COR-L47 (cell line): ENCODE results near the gene CLEC2L.

Experiments used
- DNase-seq: peaks from one replicate; lab custom pipeline; 2025; lab: John Stamatoyannopoulos, UW

Gene CLEC2L

DNA sequence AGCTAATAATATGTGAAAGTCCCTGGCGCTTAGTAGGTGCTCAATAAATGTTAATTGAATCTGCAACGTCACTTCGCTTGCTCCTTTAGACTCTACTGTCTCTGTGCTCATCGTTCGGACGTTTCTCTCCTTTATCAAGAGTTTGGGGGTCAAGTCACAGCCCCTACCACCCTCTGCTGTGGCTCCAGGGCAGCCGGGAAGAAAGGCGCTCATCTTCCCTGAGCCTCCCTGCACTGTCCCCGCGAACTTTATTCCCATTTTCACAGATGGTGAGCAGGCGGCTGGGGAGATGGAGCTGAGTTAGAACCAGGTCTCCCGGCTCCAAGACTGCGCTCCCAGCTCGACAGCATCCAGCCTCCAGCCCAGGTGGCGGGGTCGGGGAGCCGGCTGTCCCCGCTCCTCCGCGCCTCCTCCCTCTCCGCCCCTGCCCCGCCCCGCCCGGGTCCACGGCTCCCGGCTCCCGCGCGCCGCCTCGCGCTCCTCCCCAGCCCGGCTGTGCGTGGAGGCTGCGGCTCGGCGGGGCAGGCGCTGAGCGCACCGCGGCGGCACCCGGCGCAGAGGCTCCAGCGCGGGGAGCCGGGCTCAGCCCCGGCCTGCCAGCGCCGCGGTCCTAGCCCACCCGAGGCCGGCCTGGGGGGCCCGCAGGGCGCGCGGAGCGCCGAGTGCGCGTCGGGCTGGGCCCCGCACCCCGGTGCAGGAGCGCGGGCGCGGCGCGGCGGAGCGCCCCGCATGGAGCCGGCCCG lies at the start of gene CLEC2L:
Gene CLEC2L, plus strand, starts transcription at position 487 of the 743 bp plus-strand sequence. Its CDS starts 243 bp downstream, at position 730.
- DNase-seq = peak; percentile 3

DNA sequence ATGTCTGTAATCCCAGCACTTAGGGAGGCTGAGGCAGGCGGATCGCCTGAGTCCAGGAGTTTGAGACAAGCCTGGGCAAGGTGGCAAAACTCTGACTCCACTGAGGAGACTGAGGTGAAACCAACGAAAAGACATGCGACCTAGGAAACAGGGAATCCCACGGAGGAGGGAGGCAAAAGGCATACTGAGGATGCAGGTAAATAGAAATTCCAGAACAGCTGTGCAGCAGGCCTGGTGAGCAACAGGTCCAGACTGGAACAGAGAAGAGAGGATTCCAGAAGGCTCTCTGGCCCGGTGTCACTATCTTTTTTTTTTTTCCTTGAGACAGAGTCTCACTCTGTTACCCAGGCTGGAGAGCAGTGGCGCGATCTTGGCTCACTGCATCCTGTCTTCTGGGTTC lies 47.3 kb upstream of the CLEC2L start:
- DNase-seq = no peak

DNA sequence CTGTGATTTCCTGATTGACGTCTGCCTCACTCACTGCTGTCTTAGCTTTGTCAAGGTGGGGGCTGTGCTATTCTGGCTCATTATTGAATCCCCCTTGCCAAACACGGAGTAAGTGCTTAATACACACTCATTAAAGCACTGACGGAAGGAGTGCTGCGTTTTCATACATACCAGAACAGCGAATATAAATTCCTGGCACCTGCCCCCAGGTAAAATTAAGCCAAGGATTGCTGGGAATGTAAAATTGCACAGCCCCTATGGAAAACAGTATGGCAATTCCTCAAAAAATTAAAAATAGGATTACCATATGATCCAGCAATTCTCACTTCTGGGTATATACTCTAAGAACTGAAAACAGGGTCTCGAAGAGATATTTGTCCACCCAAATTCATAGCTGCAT lies 46.6 kb upstream of the CLEC2L start:
- DNase-seq = no peak

DNA sequence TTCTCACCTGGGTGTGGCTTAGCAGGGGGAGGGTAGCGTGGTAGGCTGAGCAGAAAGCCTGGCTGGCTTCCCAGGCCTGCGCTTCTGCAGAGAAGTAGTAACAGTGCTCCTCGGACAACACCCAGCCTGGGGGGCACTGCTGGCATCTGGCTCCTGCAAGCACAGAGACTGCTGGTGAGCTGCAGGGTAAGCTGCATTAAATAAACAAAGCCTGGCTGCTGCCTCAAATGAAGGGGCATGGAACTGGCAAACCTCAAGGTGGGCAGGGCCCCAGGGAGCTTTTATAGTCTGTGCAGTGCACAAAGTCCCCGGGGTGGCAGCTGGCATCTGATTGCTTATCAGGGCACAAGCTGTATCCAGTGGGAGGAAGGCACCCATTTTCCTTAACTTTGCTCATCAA lies 43.9 kb upstream of the CLEC2L start:
- DNase-seq = no peak

DNA sequence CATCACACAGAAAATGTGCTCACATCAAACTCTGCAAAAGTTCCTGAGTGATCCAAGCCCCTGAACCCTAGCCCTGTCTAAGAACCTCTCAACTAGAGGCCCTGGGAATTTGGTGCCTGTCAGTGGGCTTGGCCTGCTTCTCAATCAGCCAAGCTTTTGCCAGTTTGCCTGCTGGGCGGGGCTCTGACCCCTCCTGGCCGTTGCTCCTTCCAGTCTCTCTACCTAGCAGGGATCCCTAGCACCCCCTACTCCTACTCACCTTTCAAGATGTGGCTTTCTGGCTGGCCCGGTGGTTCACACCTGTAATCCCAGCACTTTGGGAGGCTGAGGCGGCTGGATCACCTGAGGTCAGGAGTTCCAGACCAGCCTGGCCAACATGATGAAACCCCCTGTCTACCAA lies 42.1 kb upstream of the CLEC2L start:
- no peak for DNase-seq

DNA sequence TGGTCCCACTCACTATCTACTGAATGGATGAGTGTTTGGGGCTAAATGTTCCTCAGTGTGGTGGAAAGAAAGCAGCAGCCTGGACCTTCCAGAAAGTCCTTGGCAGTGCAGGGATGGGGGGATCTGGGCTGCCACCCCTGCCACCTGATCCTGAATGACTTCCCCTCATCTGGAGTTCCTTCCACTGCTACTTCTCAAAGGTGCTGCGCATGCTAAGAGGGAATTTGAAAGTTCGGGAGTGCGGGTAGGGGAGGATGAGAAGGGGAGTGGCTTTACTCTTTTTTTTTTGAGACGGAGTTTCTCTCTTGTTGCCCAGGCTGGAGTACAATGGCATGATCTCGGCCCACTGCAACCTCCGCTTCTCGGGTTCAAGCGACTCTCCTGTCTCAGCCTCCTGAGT lies 41.4 kb upstream of the CLEC2L start:
- DNase-seq = no peak

DNA sequence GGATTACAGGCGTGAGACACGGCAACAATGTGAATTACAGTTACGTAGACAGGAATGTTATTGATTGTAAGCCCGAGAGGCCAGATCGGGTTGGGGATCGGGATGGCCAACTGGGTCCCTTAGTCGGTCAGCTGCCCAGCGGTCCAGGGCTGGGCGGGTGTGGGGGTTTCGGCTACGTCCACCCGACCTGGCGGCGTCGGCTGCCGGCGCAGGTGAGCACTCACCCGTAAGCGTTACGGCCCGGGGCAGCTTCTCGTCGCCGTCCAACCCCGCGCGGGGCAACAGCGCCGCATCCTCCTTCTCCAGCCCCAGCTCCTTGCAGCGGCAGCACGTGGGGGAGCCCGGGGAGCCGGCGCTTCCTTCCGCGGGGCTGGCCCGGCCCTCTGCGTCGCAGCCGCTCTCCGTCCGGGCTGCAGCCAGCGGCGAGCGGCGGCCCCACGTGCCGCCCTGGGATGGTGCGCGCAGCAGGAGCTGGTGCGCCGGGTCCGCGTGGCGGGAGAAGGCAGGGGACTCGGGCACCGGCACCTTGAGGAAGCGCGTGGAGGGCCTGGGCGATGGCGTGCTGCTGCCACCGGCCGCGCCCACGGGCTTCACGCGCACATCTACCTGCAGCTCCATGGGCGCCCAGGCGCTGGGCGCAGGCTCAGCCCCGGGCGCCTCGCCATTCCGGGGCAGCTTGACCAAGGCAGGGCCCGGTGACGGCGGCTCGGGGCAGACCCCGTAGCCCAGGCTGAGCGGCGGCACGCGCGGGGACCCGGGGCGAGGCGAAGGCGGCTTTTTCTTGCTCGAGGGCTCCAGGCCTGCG lies 40.6 kb upstream of the CLEC2L start:
- DNase-seq = peak; percentile 13

DNA sequence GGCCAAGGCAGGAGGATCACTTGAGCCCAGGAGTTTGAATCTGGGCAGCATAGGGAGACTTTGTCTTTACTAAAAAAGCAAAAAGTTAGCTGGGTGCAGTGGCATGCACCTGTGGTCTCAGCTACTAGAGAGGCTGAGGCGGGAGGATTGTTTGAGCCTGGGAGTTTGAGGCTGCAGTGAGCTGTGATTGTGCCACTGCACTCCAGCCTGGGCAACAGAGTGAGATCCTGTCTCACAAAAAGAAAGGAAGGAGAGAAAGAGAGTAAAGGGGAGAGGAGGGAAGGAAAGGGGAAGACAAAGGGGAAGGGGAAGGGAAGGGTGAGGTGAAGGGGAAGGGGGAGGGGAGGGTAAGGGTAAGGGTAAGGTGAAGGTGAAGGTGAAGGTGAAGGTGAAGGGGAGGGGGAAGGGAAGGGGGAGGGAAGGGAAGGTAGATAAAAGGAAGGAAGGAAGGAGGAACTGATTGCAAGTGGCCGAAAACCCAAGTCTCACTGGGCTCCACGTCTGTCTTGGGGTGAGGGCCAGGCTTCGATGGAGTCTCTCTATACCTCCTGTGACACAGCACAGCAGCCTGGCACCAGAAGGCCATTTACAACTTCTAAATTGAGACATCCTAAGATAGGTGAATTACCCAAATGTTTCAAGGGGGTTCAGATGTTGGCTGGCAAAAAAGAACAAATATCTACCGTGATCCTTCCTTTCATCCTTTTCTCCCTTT lies 36.0 kb upstream of the CLEC2L start:
- DNase-seq = no peak

DNA sequence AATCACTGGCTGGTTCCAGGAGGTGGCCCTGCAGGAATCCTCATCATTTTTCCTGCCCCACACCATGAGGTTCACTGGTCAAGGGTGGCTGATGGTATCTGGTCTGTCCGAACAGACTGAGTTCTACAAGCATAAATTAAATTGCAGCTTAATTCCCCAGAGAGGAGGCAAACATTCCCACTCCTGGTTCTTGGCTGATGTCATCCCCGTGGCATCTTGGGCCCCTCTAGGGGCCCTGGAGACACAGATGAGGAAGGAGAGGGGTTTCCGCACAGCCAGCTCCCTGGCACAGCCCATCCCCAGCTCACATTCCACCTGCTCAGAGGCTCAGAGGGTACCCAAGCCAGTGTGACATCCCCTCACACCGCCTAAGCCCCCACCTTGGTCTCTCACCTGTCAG lies 34.7 kb upstream of the CLEC2L start:
- no peak for DNase-seq

DNA sequence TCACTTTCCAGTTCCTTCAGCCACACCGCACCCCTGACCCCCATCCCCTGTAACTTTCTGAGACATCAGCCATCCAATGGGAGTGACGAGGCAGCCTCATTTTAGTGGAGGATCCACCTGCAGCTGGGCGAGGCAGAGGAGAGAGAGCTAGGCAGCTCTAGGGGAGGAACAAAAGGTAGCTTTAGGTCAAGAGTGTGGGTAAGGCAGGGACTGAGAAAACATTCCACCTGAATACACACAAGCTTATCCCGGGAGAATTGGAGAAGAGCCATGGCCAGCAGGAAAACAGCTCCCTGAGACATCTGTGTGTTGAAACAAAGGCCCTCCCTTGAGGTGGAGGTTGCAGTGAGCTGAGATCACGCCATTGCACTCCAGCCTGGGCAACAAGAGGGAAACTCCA lies 33.4 kb upstream of the CLEC2L start:
- DNase-seq = peak; percentile 43

DNA sequence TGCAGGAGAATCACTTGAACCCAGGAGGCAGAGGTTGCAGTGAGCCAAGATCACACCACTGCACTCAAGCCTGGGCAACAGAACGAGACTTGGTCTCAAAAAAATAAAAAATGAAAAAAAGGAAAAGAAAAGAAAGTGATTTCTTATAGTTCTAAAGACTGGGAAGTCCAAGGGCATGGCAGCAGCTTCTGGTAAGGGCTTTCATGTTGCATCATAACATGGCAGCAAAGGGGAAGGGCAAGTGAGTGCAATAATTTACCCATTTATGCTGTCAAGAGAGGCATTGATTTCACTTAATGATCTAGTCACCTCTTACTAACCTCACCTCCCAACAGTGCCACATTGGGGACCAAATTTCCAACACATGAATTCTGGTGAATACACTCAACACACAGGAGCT lies 31.2 kb upstream of the CLEC2L start:
- DNase-seq = no peak

DNA sequence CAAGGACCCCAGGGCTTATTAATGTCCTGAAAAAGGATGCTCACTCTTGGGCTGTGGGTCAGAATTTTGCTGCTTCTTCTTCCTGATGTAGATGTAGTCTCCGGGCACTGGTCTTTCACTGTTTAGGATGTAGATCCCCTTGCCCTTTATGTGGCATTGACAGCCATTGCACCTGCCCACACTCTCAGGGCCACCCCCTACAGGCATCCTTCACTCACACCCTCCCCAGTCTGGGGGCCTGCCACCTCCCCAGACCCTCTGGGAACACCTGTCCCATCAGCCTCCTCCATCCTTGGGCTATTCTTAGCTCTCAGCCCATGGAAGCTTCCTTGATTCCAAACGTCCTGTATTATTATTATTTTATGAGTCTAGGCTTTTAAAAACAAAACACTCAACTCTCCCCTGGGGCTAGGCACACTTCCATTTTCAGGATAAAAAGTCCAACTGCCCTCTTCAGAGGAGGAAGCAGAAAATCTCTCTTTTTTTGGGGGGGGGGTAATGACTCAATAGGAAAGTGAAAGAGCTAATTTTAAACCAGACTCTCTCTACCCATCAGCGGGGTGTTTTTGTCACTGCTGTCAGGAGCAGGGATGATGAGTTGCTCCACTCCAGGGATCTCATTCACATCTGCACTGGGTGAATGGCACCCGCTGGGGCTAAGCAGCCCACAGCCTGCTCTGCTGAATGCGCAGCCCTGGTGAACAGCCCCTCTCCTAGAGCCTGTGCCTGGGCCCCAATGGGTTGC lies 28.5 kb upstream of the CLEC2L start:
- peak; percentile 65 for DNase-seq

DNA sequence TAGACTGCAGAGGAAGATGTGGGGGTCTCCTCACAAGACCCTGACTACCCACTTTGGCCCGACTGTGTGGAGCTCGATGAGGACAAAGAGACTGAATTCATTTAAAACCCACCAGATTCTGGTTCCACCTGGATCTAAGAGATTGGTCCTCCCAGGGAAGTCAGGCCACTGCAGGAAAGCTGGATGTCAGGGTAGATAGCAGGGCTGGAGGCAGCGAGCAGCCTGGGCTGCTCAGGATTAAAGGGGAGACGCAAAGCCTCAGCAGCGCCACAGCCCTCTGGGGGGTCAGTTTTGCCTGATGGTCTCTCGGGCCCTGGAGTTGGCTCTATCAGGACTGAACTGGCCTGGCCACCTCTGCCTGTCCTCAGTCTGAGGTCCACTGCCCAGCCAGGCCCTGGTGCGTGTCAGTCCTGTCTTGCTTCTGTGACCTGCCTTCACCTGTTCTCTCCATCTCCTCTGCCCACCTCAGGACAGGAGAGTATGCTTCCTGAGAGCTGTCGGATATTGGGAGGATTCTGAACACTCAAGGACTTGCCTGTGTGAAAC lies 27.8 kb upstream of the CLEC2L start:
- no peak for DNase-seq

DNA sequence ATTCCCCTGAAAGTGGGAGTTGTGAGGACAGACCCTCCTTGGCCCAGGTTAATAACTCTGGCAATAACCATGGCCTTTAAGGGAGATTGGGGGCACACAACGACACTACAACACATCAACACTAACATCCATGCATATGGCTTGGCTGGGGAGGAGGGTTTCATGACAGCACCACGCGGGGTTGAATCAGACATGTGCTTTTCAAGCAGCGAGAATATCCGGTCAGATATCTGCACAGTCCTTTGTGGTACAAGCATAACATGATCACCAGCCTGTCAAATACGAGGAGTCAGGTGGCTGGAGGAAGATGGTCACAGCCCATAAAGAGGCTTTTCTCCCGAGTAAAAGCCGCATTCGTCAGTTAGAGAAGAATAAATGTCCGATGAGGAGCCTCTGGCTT lies 27.0 kb upstream of the CLEC2L start:
- no peak for DNase-seq

DNA sequence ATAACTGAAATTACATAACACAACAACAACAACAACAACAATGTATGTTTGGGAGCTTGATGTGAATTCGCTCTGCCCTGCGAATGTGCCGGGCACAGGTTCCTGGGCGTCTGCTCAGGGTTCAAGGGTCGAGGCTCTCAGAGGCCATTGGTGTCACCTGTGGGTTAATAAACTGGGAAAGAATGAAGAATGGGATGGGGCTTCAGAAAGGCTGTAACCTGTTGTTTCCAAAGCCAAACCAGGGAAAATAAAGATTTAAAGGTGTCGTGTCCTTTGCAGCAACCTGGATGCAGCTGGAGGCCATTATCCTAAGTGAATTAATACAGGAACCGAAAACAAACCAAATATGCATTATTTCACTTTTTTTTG lies 22.7 kb upstream of the CLEC2L start:
- DNase-seq = no peak

DNA sequence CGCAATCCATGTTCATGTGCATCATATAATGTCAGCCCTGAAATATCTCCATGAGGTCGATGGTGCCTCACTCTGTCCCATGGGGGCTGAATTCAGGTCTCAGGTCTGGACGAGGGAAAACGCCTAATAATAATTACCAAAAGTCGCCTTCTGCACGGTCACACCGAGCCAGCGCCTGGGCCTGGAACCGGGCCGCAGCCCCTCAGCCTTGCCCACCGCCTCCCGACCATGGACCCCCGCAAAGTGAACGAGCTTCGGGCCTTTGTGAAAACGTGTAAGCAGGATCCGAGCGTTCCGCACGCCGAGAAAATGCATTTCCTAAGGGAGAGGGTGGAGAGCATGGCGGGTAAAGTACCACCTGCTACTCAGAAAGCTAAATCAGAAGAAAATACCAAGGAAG lies 21.3 kb upstream of the CLEC2L start:
- no peak for DNase-seq

DNA sequence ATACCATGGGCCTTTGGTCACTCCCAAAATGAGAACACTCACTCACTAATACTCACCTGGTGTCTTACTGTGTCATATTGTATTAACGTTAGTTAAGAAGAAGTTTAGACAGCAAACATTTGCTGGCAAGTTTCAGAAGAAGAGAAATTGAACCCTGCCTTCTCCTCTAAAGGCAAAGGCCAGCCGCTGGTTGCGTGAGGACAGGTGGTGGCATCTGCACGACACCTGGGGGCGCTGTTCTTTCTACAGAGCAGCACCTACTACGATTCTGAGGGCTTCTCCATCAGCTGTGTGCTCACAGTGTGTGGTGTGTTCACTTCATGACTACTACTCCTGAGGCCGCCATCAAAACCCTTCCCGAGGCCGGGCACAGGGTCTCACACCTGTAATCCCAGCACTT lies 17.9 kb upstream of the CLEC2L start:
- DNase-seq = peak; percentile 8

DNA sequence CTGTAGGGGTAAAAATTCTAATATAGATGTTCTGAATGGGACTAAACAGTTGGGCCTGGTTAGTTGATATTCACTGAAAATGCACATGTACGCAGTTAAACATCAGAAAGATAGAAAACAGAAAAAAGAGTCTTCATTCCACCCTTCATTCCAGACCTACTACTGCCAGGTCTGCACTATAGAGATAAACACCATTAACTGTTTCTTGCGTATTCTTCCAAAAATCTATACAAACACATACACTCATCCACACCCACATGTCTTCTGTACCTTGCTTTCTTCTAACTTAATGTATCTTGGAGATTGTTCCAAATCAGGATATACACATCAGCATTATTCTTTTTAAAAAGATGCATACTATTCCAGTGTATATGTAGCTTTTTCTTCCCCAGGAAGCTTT lies 13.9 kb upstream of the CLEC2L start:
- no peak for DNase-seq

DNA sequence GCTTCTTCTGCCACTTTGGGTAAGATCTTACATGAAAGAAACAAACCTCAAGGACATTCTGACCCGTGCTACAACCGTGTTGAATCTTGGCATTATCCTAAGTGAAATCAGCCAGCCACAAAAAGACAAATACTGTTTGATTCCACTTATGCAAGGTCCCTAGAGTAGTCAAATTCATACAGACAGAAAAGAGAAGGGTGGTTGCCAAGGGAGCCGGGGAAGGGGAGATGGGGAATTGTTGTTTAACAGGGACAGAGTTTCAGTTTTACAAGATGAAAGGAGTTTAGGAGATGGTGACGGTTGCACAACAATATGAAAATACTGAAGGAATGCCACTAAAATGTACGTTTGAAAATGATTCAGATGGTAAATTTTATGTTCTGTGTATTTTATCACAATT lies 12.2 kb upstream of the CLEC2L start:
- no peak for DNase-seq

DNA sequence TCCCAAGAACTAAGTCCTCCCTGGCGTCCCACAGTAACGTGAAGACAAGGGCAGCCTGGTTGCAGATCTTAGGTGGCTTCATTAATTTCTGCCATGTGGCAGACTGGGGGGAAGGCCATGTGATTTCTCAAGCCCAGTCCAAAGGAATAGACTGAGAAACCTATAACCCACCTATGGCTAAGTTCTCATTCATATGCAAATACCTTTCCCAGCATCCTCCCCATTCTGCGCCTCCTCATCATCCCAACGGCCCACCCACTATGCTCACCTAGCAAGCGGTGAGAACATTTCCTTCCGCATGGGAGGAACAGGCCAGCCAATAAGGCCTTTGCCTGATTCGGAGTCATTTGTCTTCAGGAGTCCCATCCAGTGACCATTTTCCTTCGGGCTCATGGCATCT lies 8.2 kb upstream of the CLEC2L start:
- DNase-seq = no peak

DNA sequence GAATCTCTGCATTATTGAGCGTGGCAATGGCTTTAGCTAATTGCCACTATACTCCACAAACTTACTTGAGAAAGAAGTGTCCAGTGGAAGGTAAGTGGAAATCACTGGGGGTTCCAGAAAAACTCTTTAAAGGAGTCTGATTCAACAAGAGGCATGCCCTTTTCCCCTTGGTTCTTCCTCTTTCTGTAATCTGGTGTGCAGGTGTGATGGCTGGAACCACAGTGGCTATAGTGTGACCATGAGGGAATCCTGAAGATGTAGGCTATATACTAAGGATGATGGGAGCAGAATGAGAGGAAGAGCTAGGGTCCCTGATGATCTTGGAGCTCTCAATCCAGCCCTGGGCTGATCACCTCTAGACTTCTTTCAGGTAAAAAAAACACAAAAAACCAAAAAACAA lies 2.0 kb upstream of the CLEC2L start:
- no peak for DNase-seq

DNA sequence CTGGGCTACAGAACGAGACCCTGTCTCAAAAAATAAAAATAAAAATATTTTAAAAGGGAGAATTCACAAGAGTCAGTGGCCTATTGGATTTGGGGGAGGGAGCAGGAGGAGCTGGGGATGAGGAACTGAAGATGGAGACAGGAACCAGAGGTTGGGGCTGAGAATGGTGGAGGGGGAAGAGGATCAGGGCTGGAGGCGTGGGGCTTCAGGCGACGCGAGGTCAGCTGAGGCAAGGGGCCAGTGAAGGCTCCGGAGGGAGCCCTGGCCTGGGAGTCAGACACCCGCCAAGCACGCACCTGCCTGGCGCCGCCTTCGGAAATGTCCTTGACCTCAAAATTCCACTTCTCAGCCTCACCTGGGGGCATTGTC lies 671 bp upstream of the CLEC2L start:
- DNase-seq = no peak
